ENCODE results near the gene KLHDC8B. TPM values are rescaled to one million over a fixed set of nuclear protein-coding genes. Genes with fewer than 3 reads are reported as not detected.

KLHDC8B gene
- total RNA-seq, 5 donors from 2014 or later (not counting 1 experiment from before 2014, with no cell fraction given): 2.0 to 7.3 (median 4.7) TPM

GRCh38 chr3:49124991-49125670 is 46.3 kb upstream of the KLHDC8B start:
- no peak for ATAC-seq (replicated peaks in 1 of 4)
- 64% methylated on average over 8 of the region's 14 CpGs for WGBS (ENCODE audit: insufficient coverage)

GRCh38 chr3:49131040-49131439 is 40.4 kb upstream of the KLHDC8B start:
- no peaks in the 10 kb centered on the region for H3K36me3 Mint-ChIP-seq
- H3K4me1 Mint-ChIP-seq: peaks cover 0 to 4% (median 2%) of the 10 kb centered on the region in 3 donors
- no peak overlapping the region for H3K27ac Mint-ChIP-seq
- H3K4me3 ChIP-seq (ENCODE audit: control insufficient read depth in 1 of 2, extremely low read depth in 1 of 2, low read length in 1 of 2): no peak overlapping the region
- DNase-seq: no peak
- 90% methylated on average over 6 of the region's 12 CpGs for WGBS (ENCODE audit: insufficient coverage)
- H3K36me3 ChIP-seq (ENCODE audit: control insufficient read depth in 2 of 2, extremely low read depth in 1 of 2, insufficient read depth in 1 of 2, low read length in 1 of 2): no peaks in the 10 kb centered on the region
- no peak overlapping the region for H3K4me3 Mint-ChIP-seq
- ChIA-PET CTCF (no interaction called here), POLR2A (no interaction called here)
- no peak overlapping the region for H3K27ac ChIP-seq (ENCODE audit: low read length)
- ATAC-seq (replicated peaks in 1 of 4): no peak
- peaks cover 0 to 6% of the 10 kb centered on the region in 2 experiments for H3K4me1 ChIP-seq (ENCODE audit: control insufficient read depth in 1 of 2, extremely low read depth in 1 of 2, insufficient read depth in 2 of 2, low read length in 2 of 2)
- H3K27me3 ChIP-seq (replicated peaks in 1 of 2; ENCODE audit: control insufficient read depth in 2 of 2, extremely low read depth in 1 of 2, insufficient read depth in 2 of 2, low read length in 1 of 2): peaks cover 0 to 45% of the 10 kb centered on the region in 2 experiments
- no peaks in the 10 kb centered on the region for H3K9me3 Mint-ChIP-seq
- H3K9me3 ChIP-seq: no peaks in the 10 kb centered on the region
- H3K27me3 Mint-ChIP-seq: peaks cover 4 to 34% of the 10 kb centered on the region in 2 donors

More at GRCh38 chr3:49124991-49125670, 46.3 kb upstream of the KLHDC8B start:
- Mint-ChIP-seq H3K36me3 (no peaks in the 10 kb centered on the region), H3K4me3 (no peak overlapping the region), H3K27me3 (no peaks in the 10 kb centered on the region), H3K4me1 (peaks cover under 1 to 6% (median 4%) of the 10 kb centered on the region in 3 donors), H3K27ac (no peak overlapping the region), H3K9me3 (no peaks in the 10 kb centered on the region)
- H3K4me3 ChIP-seq (ENCODE audit: control insufficient read depth in 1 of 2, extremely low read depth in 1 of 2, low read length in 1 of 2): no peak overlapping the region
- no peak overlapping the region for H3K27ac ChIP-seq (ENCODE audit: low read length)
- H3K27me3 ChIP-seq (replicated peaks in 1 of 2; ENCODE audit: control insufficient read depth in 2 of 2, extremely low read depth in 1 of 2, insufficient read depth in 2 of 2, low read length in 1 of 2): no peaks in the 10 kb centered on the region
- CTCF ChIA-PET: no interaction called here
- no peaks in the 10 kb centered on the region for H3K36me3 ChIP-seq (ENCODE audit: control insufficient read depth in 2 of 2, extremely low read depth in 1 of 2, insufficient read depth in 1 of 2, low read length in 1 of 2)
- POLR2A ChIA-PET: interaction anchor here in 1 of 2 donors (0.6 kb wide), 1 partner anchor 1855 kb away, joined by 4 read pairs; no protein-coding TSS in a partner anchor
- peaks cover under 1 to 14% of the 10 kb centered on the region in 2 experiments for H3K4me1 ChIP-seq (ENCODE audit: control insufficient read depth in 1 of 2, extremely low read depth in 1 of 2, insufficient read depth in 2 of 2, low read length in 2 of 2)
- DNase-seq: no peak
- no peaks in the 10 kb centered on the region for H3K9me3 ChIP-seq

- no peak overlapping the region for H3K27ac ChIP-seq (ENCODE audit: low read length)
- H3K36me3 ChIP-seq (ENCODE audit: control insufficient read depth in 2 of 2, extremely low read depth in 1 of 2, insufficient read depth in 1 of 2, low read length in 1 of 2): no peaks in the 10 kb centered on the region
- Mint-ChIP-seq H3K4me3 (no peak overlapping the region), H3K9me3 (no peaks in the 10 kb centered on the region), H3K27me3 (peaks cover 4 to 35% of the 10 kb centered on the region in 2 donors), H3K27ac (no peak overlapping the region), H3K4me1 (peaks cover 0 to 4% (median 2%) of the 10 kb centered on the region in 3 donors), H3K36me3 (no peaks in the 10 kb centered on the region)
- H3K9me3 ChIP-seq: no peaks in the 10 kb centered on the region
- peaks cover 0 to 6% of the 10 kb centered on the region in 2 experiments for H3K4me1 ChIP-seq (ENCODE audit: control insufficient read depth in 1 of 2, extremely low read depth in 1 of 2, insufficient read depth in 2 of 2, low read length in 2 of 2)
- ChIA-PET POLR2A (no interaction called here), CTCF (interaction anchor here in 1 of 2 donors (1.0 kb wide), 1 partner anchor 144 kb away, joined by 3 read pairs; no protein-coding TSS in a partner anchor)
- ATAC-seq (replicated peaks in 1 of 4) (no peak), DNase-seq (no peak)
- WGBS (ENCODE audit: insufficient coverage): 92% methylated on average over 1 of the region's 6 CpGs
- H3K27me3 ChIP-seq (replicated peaks in 1 of 2; ENCODE audit: control insufficient read depth in 2 of 2, extremely low read depth in 1 of 2, insufficient read depth in 2 of 2, low read length in 1 of 2): peaks cover 0 to 46% of the 10 kb centered on the region in 2 experiments
- no peak overlapping the region for H3K4me3 ChIP-seq (ENCODE audit: control insufficient read depth in 1 of 2, extremely low read depth in 1 of 2, low read length in 1 of 2)
These were observed 39.8 kb upstream of the KLHDC8B start for GRCh38 chr3:49131576-49131975.

- CTCF ChIA-PET: interaction anchor here in 1 of 2 donors (1.0 kb wide), 1 partner anchor 144 kb away, joined by 3 read pairs; no protein-coding TSS in a partner anchor
- no peaks in the 10 kb centered on the region for H3K9me3 Mint-ChIP-seq
- H3K27ac Mint-ChIP-seq: no peak overlapping the region
- Histone ChIP-seq H3K27ac (ENCODE audit: low read length) (no peak overlapping the region), H3K9me3 (no peaks in the 10 kb centered on the region), H3K27me3 (replicated peaks in 1 of 2; ENCODE audit: control insufficient read depth in 2 of 2, extremely low read depth in 1 of 2, insufficient read depth in 2 of 2, low read length in 1 of 2) (peaks cover 0 to 46% of the 10 kb centered on the region in 2 experiments), H3K4me3 (ENCODE audit: control insufficient read depth in 1 of 2, extremely low read depth in 1 of 2, low read length in 1 of 2) (no peak overlapping the region), H3K4me1 (ENCODE audit: control insufficient read depth in 1 of 2, extremely low read depth in 1 of 2, insufficient read depth in 2 of 2, low read length in 2 of 2) (peaks cover 0 to 6% of the 10 kb centered on the region in 2 experiments), H3K36me3 (ENCODE audit: control insufficient read depth in 2 of 2, extremely low read depth in 1 of 2, insufficient read depth in 1 of 2, low read length in 1 of 2) (no peaks in the 10 kb centered on the region)
- H3K36me3 Mint-ChIP-seq: no peaks in the 10 kb centered on the region
- H3K4me1 Mint-ChIP-seq: peaks cover 0 to 4% (median 2%) of the 10 kb centered on the region in 3 donors
- WGBS (ENCODE audit: insufficient coverage): 96% methylated on average over 5 of the region's 9 CpGs
- H3K4me3 Mint-ChIP-seq: no peak overlapping the region
- ATAC-seq (replicated peaks in 1 of 4) (no peak), DNase-seq (no peak)
- POLR2A ChIA-PET: no interaction called here
- H3K27me3 Mint-ChIP-seq: peaks cover 4 to 35% of the 10 kb centered on the region in 2 donors
These were observed 39.3 kb upstream of the KLHDC8B start for GRCh38 chr3:49132073-49132436.

- peak within 1 kb of the TSS in 1 of 2 donors; percentile 23 for H3K27ac Mint-ChIP-seq
- ChIA-PET POLR2A (no interaction called here), CTCF (interaction anchor here (0.6 to 1.0 kb wide), 2 partner anchors 38 to 145 kb away, joined by 3 read pairs; no protein-coding TSS in a partner anchor)
- ATAC-seq (replicated peaks in 1 of 4): peak in 1 of 4 experiments; percentile 53
- peaks cover 6 to 38% of the 10 kb centered on the region in 2 donors for H3K27me3 Mint-ChIP-seq
- peaks cover 0 to 6% of the 10 kb centered on the region in 2 experiments for H3K4me1 ChIP-seq (ENCODE audit: control insufficient read depth in 1 of 2, extremely low read depth in 1 of 2, insufficient read depth in 2 of 2, low read length in 2 of 2)
- H3K27ac ChIP-seq (ENCODE audit: low read length): no peak within 1 kb of the TSS
- H3K36me3 ChIP-seq (ENCODE audit: control insufficient read depth in 2 of 2, extremely low read depth in 1 of 2, insufficient read depth in 1 of 2, low read length in 1 of 2): no peaks in the 10 kb centered on the region
- H3K4me3 ChIP-seq (ENCODE audit: control insufficient read depth in 1 of 2, extremely low read depth in 1 of 2, low read length in 1 of 2): no peak within 1 kb of the TSS
- H3K27me3 ChIP-seq (replicated peaks in 1 of 2; ENCODE audit: control insufficient read depth in 2 of 2, extremely low read depth in 1 of 2, insufficient read depth in 2 of 2, low read length in 1 of 2): peaks cover 0 to 50% of the 10 kb centered on the region in 2 experiments
- peaks cover 0 to 4% (median 2%) of the 10 kb centered on the region in 3 donors for H3K4me1 Mint-ChIP-seq
- H3K4me3 Mint-ChIP-seq: peak within 1 kb of the TSS in 1 of 3 donors; percentile 44
- no peaks in the 10 kb centered on the region for H3K9me3 Mint-ChIP-seq
- WGBS (ENCODE audit: insufficient coverage): 72% methylated on average over 16 of the region's 28 CpGs
- peak in 1 of 35 experiments; percentile 6 for DNase-seq
- H3K9me3 ChIP-seq: no peaks in the 10 kb centered on the region
- no peaks in the 10 kb centered on the region for H3K36me3 Mint-ChIP-seq
These were observed 38.8 kb upstream of the KLHDC8B start, which contains the start of gene LAMB2 for GRCh38 chr3:49132437-49133225. TSS of gene LAMB2 (minus strand) at chr3:49133050. CDS start at chr3:49132867, 183 bp downstream.

All from T-cell (primary cell).